Body of pancreas (tissue), 4 donors: ENCODE results near the gene ATXN7.

Experiments used
- POLR2A ChIP-seq, 3 donors: fragments of 450-650 bp; IDR thresholded peaks; one replicate each; pipeline ENCODE4 v1.6.1; 2016; ENCODE audit warnings: antibody characterized with exemption in 3 of 3, mild to moderate bottlenecking in 2 of 3
- TF ChIP-seq, protein P1 (sequence below), 7 experiments: fragments of 450-650 bp in 4 of 7; fragments of 200-600 bp in 3 of 7; sonication (generic) in 3 of 7; IDR thresholded peaks; one replicate each; pipeline ENCODE4 v1.5.1; 2016 to 2019; ENCODE audit warnings: antibody characterized with exemption in 7 of 7

DNA sequence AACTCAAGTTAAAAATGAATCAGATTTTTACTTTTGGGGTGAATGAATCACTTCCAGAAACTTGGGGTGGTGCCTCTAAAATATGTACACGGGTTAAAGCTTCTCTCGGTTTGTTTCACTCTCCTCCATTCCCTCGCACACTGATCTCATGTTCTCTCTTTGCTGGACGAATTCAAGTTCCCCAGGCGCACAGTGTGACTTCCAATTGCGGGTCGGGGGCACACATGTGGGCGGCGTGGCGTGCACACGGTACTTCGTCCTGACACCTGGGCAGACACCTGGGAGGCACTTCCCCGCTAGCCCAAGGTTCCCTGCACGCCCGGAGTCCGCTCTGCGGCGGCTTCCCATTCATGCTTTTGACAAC lies 47.8 kb downstream of the ATXN7 start:
- TF ChIP-seq, protein P1, sequence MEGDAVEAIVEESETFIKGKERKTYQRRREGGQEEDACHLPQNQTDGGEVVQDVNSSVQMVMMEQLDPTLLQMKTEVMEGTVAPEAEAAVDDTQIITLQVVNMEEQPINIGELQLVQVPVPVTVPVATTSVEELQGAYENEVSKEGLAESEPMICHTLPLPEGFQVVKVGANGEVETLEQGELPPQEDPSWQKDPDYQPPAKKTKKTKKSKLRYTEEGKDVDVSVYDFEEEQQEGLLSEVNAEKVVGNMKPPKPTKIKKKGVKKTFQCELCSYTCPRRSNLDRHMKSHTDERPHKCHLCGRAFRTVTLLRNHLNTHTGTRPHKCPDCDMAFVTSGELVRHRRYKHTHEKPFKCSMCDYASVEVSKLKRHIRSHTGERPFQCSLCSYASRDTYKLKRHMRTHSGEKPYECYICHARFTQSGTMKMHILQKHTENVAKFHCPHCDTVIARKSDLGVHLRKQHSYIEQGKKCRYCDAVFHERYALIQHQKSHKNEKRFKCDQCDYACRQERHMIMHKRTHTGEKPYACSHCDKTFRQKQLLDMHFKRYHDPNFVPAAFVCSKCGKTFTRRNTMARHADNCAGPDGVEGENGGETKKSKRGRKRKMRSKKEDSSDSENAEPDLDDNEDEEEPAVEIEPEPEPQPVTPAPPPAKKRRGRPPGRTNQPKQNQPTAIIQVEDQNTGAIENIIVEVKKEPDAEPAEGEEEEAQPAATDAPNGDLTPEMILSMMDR (IDR thresholded peaks at IDR 0.05): no peak
- TF ChIP-seq POLR2A (IDR thresholded peaks at IDR 0.05): no peak
